ENCODE measurements around the gene ELMO1. TPM values are rescaled to one million over a fixed set of nuclear protein-coding genes. Genes with fewer than 3 reads are reported as not detected.

Gene ELMO1
- total RNA-seq, 1 experiment from 2014 or later, result 1.1 TPM

DNA sequence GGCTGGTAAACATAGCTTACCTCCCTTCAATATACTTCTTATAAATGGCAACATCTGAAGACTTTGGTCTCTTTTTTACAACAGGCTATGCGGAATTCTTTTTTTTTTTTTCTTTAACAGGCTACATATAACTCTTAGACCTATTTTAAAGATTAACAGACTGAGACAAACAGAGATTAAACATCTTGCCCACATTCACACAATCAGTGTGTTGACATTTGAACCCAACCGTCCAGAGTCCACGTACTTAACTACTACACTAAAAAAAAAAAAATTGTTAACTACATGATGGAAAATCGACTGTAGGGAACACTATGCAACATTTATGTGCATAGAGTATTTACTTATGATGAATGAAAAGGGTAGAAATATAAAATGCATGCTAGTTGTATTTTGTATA, 298.5 kb downstream of the ELMO1 start (continued):
- no peak for TF ChIP-seq TCF7L2 (IDR thresholded peaks at IDR 0.05; ENCODE audit: borderline replicate concordance, extremely low read depth, insufficient read depth, insufficient read length)
- TF ChIP-seq FOSL1 (IDR thresholded peaks at IDR 0.05; ENCODE audit: low read depth), result no peak
- TF ChIP-seq YY1 (IDR thresholded peaks at IDR 0.05; ENCODE audit: extremely low read depth, insufficient replicate concordance, low read depth, low read length), result no peak

DNA sequence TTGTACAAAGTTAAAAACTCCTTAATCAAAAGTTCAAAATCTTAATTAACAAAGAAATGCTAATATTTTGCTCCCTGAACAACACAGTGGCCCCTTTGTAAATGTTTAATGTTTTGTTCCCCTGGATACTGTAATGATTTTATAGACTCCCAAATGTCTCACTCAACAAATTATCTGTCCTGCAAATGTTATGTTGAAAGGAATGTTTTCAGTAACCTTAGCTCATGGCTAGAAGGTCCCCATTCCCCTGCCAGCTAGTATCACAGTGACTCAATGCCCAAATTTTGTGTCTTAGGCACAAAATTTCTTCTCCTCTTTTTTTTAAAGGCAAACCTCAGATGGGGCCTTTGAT, 298.9 kb downstream of the ELMO1 start:
- Histone ChIP-seq H4K20me1 (ENCODE audit: insufficient read depth) (no peaks in the 10 kb centered on the region), H3K4me3 (replicated peaks in 1 of 2; ENCODE audit: low read depth in 1 of 2, low read length in 2 of 2) (no peak overlapping the region), H3K9ac (ENCODE audit: low read length) (no peak overlapping the region), H3K36me3 (ENCODE audit: control insufficient read depth in 1 of 2, insufficient read depth in 2 of 2, low read length in 2 of 2) (no peaks in the 10 kb centered on the region), H3K4me2 (ENCODE audit: low read length) (no peak overlapping the region), H3K27me3 (ENCODE audit: insufficient read depth, low read length) (no peaks in the 10 kb centered on the region), H3K27ac (ENCODE audit: low read depth, low read length) (no peak overlapping the region), H3K9me2 (ENCODE audit: insufficient read depth) (no peaks in the 10 kb centered on the region), H3K9me3 (ENCODE audit: control insufficient read depth in 1 of 2, insufficient read depth in 1 of 2, low read depth in 1 of 2, low read length in 2 of 2) (no peaks in the 10 kb centered on the region), H2AFZ (ENCODE audit: low read depth, low read length, poor library complexity, severe bottlenecking) (no peak overlapping the region), H3K4me1 (ENCODE audit: control insufficient read depth in 1 of 2, insufficient read depth in 2 of 2, low read length in 2 of 2) (no peaks in the 10 kb centered on the region), H3K79me2 (ENCODE audit: insufficient read depth, low read length) (no peaks in the 10 kb centered on the region)
- DNase-seq (ENCODE audit: low read depth, low spot score), result no peak
- ChIA-PET POLR2A (no interaction called here), RAD21 (ENCODE audit: low non-redundant PET in 1 of 2, low total read pairs in 2 of 2, uncharacterized antibody in 2 of 2, unreplicated experiment in 2 of 2) (no interaction called here), CTCF (no interaction called here)
- BruUV-seq (replicated peaks), result no TSS peak
- ATAC-seq, result no peak
- intact Hi-C loops (cut with micrococcal nuclease), result no loop called here
- TF ChIP-seq ZNF274 (IDR thresholded peaks at IDR 0.05; ENCODE audit: low read depth, low read length) (no peak), POLR2AphosphoS5 (IDR thresholded peaks at IDR 0.05; ENCODE audit: low read depth, low read length) (no peak), EGR1 (IDR thresholded peaks at IDR 0.05; ENCODE audit: low read depth) (no peak), EZH2 (IDR thresholded peaks at IDR 0.05) (no peak)

DNA sequence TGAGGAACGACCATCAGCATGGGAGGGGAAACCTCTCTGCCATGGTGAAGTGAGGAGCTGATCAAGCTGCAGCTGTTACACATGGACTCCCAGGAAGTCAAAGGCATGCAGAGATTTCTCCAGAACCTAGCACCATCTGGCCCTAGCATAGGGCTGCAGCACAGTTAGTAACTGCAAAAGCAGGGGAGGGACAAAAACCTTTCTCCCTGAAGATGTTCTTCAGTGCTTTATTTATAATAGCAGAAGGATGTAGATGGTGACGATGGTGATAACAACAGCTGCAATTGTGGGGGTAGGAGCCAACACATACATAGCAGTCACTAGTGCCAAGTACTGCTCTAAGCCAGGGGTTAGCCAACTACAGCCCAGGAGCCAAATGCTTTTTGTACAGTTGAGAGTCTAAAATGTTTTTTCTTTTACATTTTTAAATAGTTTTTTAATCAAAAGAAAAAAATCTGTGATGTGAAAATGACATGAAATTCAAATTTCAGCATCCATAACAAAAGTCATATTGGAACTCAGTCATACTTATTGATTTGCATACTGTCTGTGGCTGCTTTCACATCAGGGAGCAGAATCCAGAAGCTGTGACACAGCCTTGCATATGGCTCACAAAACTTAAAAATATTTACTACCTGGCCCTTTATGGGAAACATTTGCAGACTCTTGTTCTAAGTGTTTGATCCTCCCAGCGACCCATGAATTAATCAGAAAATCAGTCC, 299.5 kb downstream of the ELMO1 start:
- Histone ChIP-seq H3K9me3 (ENCODE audit: control insufficient read depth in 1 of 2, insufficient read depth in 1 of 2, low read depth in 1 of 2, low read length in 2 of 2) (no peaks in the 10 kb centered on the region), H4K20me1 (ENCODE audit: insufficient read depth) (no peaks in the 10 kb centered on the region), H3K9ac (ENCODE audit: low read length) (no peak overlapping the region), H3K4me1 (ENCODE audit: control insufficient read depth in 1 of 2, insufficient read depth in 2 of 2, low read length in 2 of 2) (no peaks in the 10 kb centered on the region), H3K27ac (ENCODE audit: low read depth, low read length) (no peak overlapping the region), H3K4me2 (ENCODE audit: low read length) (no peak overlapping the region), H3K27me3 (ENCODE audit: insufficient read depth, low read length) (no peaks in the 10 kb centered on the region), H3K9me2 (ENCODE audit: insufficient read depth) (no peaks in the 10 kb centered on the region), H2AFZ (ENCODE audit: low read depth, low read length, poor library complexity, severe bottlenecking) (no peak overlapping the region), H3K4me3 (replicated peaks in 1 of 2; ENCODE audit: low read depth in 1 of 2, low read length in 2 of 2) (no peak overlapping the region), H3K79me2 (ENCODE audit: insufficient read depth, low read length) (no peaks in the 10 kb centered on the region), H3K36me3 (ENCODE audit: control insufficient read depth in 1 of 2, insufficient read depth in 2 of 2, low read length in 2 of 2) (no peaks in the 10 kb centered on the region)
- POLR2A ChIA-PET, result no interaction called here
- ATAC-seq (no peak), DNase-seq (ENCODE audit: low read depth, low spot score) (no peak)
- RAD21 ChIA-PET (ENCODE audit: low non-redundant PET in 1 of 2, low total read pairs in 2 of 2, uncharacterized antibody in 2 of 2, unreplicated experiment in 2 of 2), result no interaction called here
- CTCF ChIA-PET, result no interaction called here
- BruUV-seq (replicated peaks), result no TSS peak
- intact Hi-C loops (cut with micrococcal nuclease), result no loop called here
- TF ChIP-seq TCF7L2 (IDR thresholded peaks at IDR 0.05; ENCODE audit: borderline replicate concordance, extremely low read depth, insufficient read depth, insufficient read length) (no peak), EZH2phosphoT487 (IDR thresholded peaks at IDR 0.05; ENCODE audit: borderline replicate concordance) (no peak), EZH2 (IDR thresholded peaks at IDR 0.05) (no peak), POLR2AphosphoS5 (IDR thresholded peaks at IDR 0.05; ENCODE audit: low read depth, low read length) (no peak), SP1 (IDR thresholded peaks at IDR 0.05; ENCODE audit: low read depth) (no peak)
- TF ChIP-seq, protein P1, sequence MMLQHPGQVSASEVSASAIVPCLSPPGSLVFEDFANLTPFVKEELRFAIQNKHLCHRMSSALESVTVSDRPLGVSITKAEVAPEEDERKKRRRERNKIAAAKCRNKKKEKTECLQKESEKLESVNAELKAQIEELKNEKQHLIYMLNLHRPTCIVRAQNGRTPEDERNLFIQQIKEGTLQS (IDR thresholded peaks at IDR 0.05), result no peak
- TF ChIP-seq, protein P2, sequence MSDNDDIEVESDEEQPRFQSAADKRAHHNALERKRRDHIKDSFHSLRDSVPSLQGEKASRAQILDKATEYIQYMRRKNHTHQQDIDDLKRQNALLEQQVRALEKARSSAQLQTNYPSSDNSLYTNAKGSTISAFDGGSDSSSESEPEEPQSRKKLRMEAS (IDR thresholded peaks at IDR 0.05), result no peak
- TF ChIP-seq, protein P3, sequence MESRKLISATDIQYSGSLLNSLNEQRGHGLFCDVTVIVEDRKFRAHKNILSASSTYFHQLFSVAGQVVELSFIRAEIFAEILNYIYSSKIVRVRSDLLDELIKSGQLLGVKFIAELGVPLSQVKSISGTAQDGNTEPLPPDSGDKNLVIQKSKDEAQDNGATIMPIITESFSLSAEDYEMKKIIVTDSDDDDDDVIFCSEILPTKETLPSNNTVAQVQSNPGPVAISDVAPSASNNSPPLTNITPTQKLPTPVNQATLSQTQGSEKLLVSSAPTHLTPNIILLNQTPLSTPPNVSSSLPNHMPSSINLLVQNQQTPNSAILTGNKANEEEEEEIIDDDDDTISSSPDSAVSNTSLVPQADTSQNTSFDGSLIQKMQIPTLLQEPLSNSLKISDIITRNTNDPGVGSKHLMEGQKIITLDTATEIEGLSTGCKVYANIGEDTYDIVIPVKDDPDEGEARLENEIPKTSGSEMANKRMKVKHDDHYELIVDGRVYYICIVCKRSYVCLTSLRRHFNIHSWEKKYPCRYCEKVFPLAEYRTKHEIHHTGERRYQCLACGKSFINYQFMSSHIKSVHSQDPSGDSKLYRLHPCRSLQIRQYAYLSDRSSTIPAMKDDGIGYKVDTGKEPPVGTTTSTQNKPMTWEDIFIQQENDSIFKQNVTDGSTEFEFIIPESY (IDR thresholded peaks at IDR 0.05; ENCODE audit: extremely low read depth, insufficient replicate concordance, low read length), result no peak
